Esophagus squamous epithelium (tissue), 4 donors: ENCODE measurements around the gene CLSTN2.

Experiments
- POLR2A ChIP-seq, 4 donors: fragments of 450-650 bp; IDR thresholded peaks; one replicate each; pipeline ENCODE4 v1.6.1; 2017; ENCODE audit warnings: antibody characterized with exemption in 4 of 4, mild to moderate bottlenecking in 4 of 4, moderate library complexity in 3 of 4
- TF ChIP-seq, protein P1 (sequence below), 6 experiments: fragments of 450-650 bp in 4 of 6; fragments of 200-600 bp in 2 of 6; sonication (generic) in 2 of 6; IDR thresholded peaks; one replicate each; pipeline ENCODE4 v1.5.1; 2016 to 2019; ENCODE audit warnings: antibody characterized with exemption in 6 of 6, mild to moderate bottlenecking in 4 of 6, moderate library complexity in 4 of 6

DNA sequence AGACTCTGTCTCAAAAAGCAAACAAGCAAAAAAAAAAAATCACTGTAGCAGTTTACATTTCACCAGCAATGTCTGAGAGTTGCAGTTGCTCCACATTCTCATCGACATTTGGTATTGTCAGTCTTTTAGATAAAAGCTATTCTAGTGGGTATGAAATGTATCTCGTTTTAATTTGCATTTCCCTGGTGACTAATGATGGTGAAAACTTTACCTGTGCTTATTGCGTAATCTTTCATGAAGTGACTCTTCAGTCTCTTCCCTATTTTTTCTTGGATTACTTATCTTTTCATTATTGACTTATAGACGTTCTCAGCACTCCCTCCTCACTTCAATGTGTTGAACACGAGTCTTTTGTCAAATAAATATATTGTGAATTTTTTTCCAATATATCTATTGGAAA, 37.2 kb upstream of the CLSTN2 start:
- TF ChIP-seq, protein P1, sequence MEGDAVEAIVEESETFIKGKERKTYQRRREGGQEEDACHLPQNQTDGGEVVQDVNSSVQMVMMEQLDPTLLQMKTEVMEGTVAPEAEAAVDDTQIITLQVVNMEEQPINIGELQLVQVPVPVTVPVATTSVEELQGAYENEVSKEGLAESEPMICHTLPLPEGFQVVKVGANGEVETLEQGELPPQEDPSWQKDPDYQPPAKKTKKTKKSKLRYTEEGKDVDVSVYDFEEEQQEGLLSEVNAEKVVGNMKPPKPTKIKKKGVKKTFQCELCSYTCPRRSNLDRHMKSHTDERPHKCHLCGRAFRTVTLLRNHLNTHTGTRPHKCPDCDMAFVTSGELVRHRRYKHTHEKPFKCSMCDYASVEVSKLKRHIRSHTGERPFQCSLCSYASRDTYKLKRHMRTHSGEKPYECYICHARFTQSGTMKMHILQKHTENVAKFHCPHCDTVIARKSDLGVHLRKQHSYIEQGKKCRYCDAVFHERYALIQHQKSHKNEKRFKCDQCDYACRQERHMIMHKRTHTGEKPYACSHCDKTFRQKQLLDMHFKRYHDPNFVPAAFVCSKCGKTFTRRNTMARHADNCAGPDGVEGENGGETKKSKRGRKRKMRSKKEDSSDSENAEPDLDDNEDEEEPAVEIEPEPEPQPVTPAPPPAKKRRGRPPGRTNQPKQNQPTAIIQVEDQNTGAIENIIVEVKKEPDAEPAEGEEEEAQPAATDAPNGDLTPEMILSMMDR (IDR thresholded peaks at IDR 0.05), result no peak
- no peak for TF ChIP-seq POLR2A (IDR thresholded peaks at IDR 0.05)
